WTC11 (cell line): ENCODE data around the gene COX17. TPM values are rescaled to one million over a fixed set of nuclear protein-coding genes. Genes with fewer than 3 reads are reported as not detected.

Experiments
- ATAC-seq: fragments of 200-7000 bp; cut with Tn5 transposase; 2 replicates; pipeline ENCODE4 v1.10.0; 2021; ENCODE audit warnings: mild to moderate bottlenecking, moderate library complexity
- CTCF ChIA-PET: fragments of 300-600 bp; sonication (Branson Sonifier 250); formaldehyde crosslinking; loops from one replicate; lab custom pipeline; 2021; ENCODE audit warnings: antibody characterized with exemption; lab: Charles Lee
- POLR2A ChIA-PET: fragments of 350-600 bp; sonication (Branson Sonifier 250); formaldehyde crosslinking; loops from one replicate; lab custom pipeline; 2021; ENCODE audit warnings: antibody characterized with exemption; lab: Charles Lee
- DNase-seq: peaks from one replicate; pipeline ENCODE4 v3.0.0; 2021; ENCODE audit warnings: low spot score
- H3K27ac Mint-ChIP-seq: 2 replicates; pipeline ENCODE4 v1.8.0; 2021; ENCODE audit warnings: mixed read lengths
- H3K27me3 Mint-ChIP-seq: 2 replicates; pipeline ENCODE4 v1.8.0; 2021; ENCODE audit warnings: low read depth, mild to moderate bottlenecking, moderate library complexity, mixed read lengths
- H3K36me3 Mint-ChIP-seq: 2 replicates; pipeline ENCODE4 v1.8.0; 2021; ENCODE audit warnings: mixed read lengths
- H3K4me1 Mint-ChIP-seq: 2 replicates; pipeline ENCODE4 v1.8.0; 2022; ENCODE audit warnings: mixed read lengths
- H3K4me3 Mint-ChIP-seq: 2 replicates; pipeline ENCODE4 v1.8.0; 2021; ENCODE audit warnings: mild to moderate bottlenecking, moderate library complexity, mixed read lengths
- H3K9me3 Mint-ChIP-seq: 2 replicates; pipeline ENCODE4 v1.8.0; 2021; ENCODE audit warnings: mixed read lengths
- CBFB ChIP-seq: sonication (generic); formaldehyde crosslinking; IDR thresholded peaks from 2 replicates; pipeline ENCODE4 v1.8.1; 2022; ENCODE audit warnings: mild to moderate bottlenecking, low read depth, missing genetic modification reagents
- CTCF ChIP-seq: fragments of 200-600 bp; IDR thresholded peaks from 2 replicates; pipeline ENCODE4 v1.8.0; 2022; ENCODE audit warnings: antibody characterized with exemption
- E2F1 ChIP-seq: sonication (generic); formaldehyde crosslinking; IDR thresholded peaks from 2 replicates; pipeline ENCODE4 v1.8.0; 2022; ENCODE audit warnings: mild to moderate bottlenecking, missing genetic modification reagents
- IRF2 ChIP-seq: sonication (generic); formaldehyde crosslinking; IDR thresholded peaks from 2 replicates; pipeline ENCODE4 v1.8.0; 2022; ENCODE audit warnings: low read depth, missing genetic modification reagents, borderline replicate concordance
- JAZF1 ChIP-seq: fragments of 250-450 bp; sonication (Bioruptor Pico); IDR thresholded peaks from 2 replicates; pipeline ENCODE4 v1.9.0; 2021; ENCODE audit warnings: moderate library complexity, mild to moderate bottlenecking, inconsistent platforms
- NFATC4 ChIP-seq: fragments of 250-450 bp; sonication (Bioruptor Pico); IDR thresholded peaks from 2 replicates; pipeline ENCODE4 v1.9.0; 2021; ENCODE audit warnings: mild to moderate bottlenecking
- NFE2L1 ChIP-seq: sonication (generic); formaldehyde crosslinking; IDR thresholded peaks from 2 replicates; pipeline ENCODE4 v1.8.1; 2023; ENCODE audit warnings: missing genetic modification reagents
- NR3C1 ChIP-seq: sonication (generic); formaldehyde crosslinking; conservative IDR thresholded peaks from 2 replicates; pipeline ENCODE4 v1.8.1; 2023; ENCODE audit warnings: low read depth, mild to moderate bottlenecking, missing genetic modification reagents
- SOX15 ChIP-seq: fragments of 250-450 bp; sonication (Bioruptor Pico); IDR thresholded peaks from 2 replicates; pipeline ENCODE4 v1.9.0; 2021; ENCODE audit warnings: mild to moderate bottlenecking
- STAT6 ChIP-seq: sonication (generic); formaldehyde crosslinking; conservative IDR thresholded peaks from 2 replicates; pipeline ENCODE4 v1.8.1; 2023; ENCODE audit warnings: mild to moderate bottlenecking, low read depth, missing genetic modification reagents, moderate library complexity
- TP53 ChIP-seq: sonication (generic); formaldehyde crosslinking; IDR thresholded peaks from 2 replicates; pipeline ENCODE4 v1.8.1; 2023; ENCODE audit warnings: mild to moderate bottlenecking, missing genetic modification reagents
- USF1 ChIP-seq: sonication (generic); formaldehyde crosslinking; IDR thresholded peaks from 2 replicates; pipeline ENCODE4 v1.8.0; 2022; ENCODE audit warnings: mild to moderate bottlenecking, missing genetic modification reagents
- ZBTB43 ChIP-seq: sonication (generic); formaldehyde crosslinking; IDR thresholded peaks from 2 replicates; pipeline ENCODE4 v1.8.1; 2023; ENCODE audit warnings: mild to moderate bottlenecking, missing genetic modification reagents
- ZMAT4 ChIP-seq: fragments of 250-450 bp; sonication (Bioruptor Pico); IDR thresholded peaks from 2 replicates; pipeline ENCODE4 v1.9.0; 2021; ENCODE audit warnings: mild to moderate bottlenecking
- ZNF121 ChIP-seq: sonication (generic); formaldehyde crosslinking; IDR thresholded peaks from 2 replicates; pipeline ENCODE4 v1.8.0; 2023; ENCODE audit warnings: missing genetic modification reagents
- ZNF138 ChIP-seq: sonication (generic); formaldehyde crosslinking; conservative IDR thresholded peaks from 2 replicates; pipeline ENCODE4 v1.8.1; 2022; ENCODE audit warnings: mild to moderate bottlenecking, moderate library complexity, missing genetic modification reagents
- ZNF396 ChIP-seq: fragments of 250-450 bp; sonication (Bioruptor Pico); IDR thresholded peaks from 2 replicates; pipeline ENCODE4 v1.8.0; 2021; ENCODE audit warnings: mild to moderate bottlenecking, moderate library complexity, borderline replicate concordance
- total RNA-seq: library from RNA; stranded (reverse); gene quantifications from 3 replicates; pipeline ENCODE4 v1.2.3, GENCODE V29; 2021

COX17 gene
- total RNA-seq, 1 experiment from 2014 or later: 56.0 TPM

GRCh38 chr3:119645813-119646212 lies 31.4 kb downstream of the COX17 start:
- TF ChIP-seq SOX15 (CRISPR knock-in tag): no peak
- TF ChIP-seq, all 79 proteins: peak for 0
- ChIA-PET POLR2A (no interaction called here), CTCF (no interaction called here)
- Mint-ChIP-seq H3K27me3 (no peaks in the 10 kb centered on the region), H3K27ac (no peak overlapping the region), H3K4me1 (peaks cover 24% of the 10 kb centered on the region), H3K36me3 (no peaks in the 10 kb centered on the region), H3K9me3 (0 out of 2 replicates have a peak, but pooled peaks cover 3% of the 10 kb centered on the region), H3K4me3 (no peak overlapping the region)
- DNase-seq: no peak
- ATAC-seq: no peak

- TF ChIP-seq NFATC4 (CRISPR knock-in tag): no peak
- no peak for TF ChIP-seq CTCF
- TF ChIP-seq USF1 (CRISPR knock-in tag): no peak
- TF ChIP-seq TP53 (CRISPR knock-in tag): no peak
- H3K27ac Mint-ChIP-seq: no peak overlapping the region
- ATAC-seq (no peak), DNase-seq (no peak)
- POLR2A ChIA-PET: no interaction called here
- CTCF ChIA-PET: no interaction called here
- 0 out of 2 replicates have a peak, but pooled peaks cover 3% of the 10 kb centered on the region for H3K9me3 Mint-ChIP-seq
- H3K27me3 Mint-ChIP-seq: no peaks in the 10 kb centered on the region
- no peak overlapping the region for H3K4me3 Mint-ChIP-seq
- H3K4me1 Mint-ChIP-seq: peaks cover 20% of the 10 kb centered on the region
- no peaks in the 10 kb centered on the region for H3K36me3 Mint-ChIP-seq
Observed at GRCh38 chr3:119644481-119644880, 32.7 kb downstream of the COX17 start.

GRCh38 chr3:119643528-119643927 lies 33.7 kb downstream of the COX17 start:
- ATAC-seq (no peak), DNase-seq (no peak)
- ChIA-PET POLR2A (no interaction called here), CTCF (interaction anchor here (1.5 kb wide), 1 partner anchor 43 kb away, joined by 5 read pairs; no protein-coding TSS in a partner anchor)
- H3K27ac Mint-ChIP-seq: no peak overlapping the region
- no peaks in the 10 kb centered on the region for H3K27me3 Mint-ChIP-seq
- H3K4me3 Mint-ChIP-seq: no peak overlapping the region
- TF ChIP-seq NR3C1 (CRISPR knock-in tag) (no peak), STAT6 (no peak), ZNF121 (CRISPR knock-in tag) (no peak), IRF2 (CRISPR knock-in tag) (no peak), JAZF1 (CRISPR knock-in tag) (no peak), CBFB (CRISPR knock-in tag) (no peak), ZNF396 (CRISPR knock-in tag) (no peak), E2F1 (no peak), ZNF138 (CRISPR knock-in tag) (no peak), NFE2L1 (CRISPR knock-in tag) (no peak), ZBTB43 (CRISPR knock-in tag) (no peak), ZMAT4 (CRISPR knock-in tag) (no peak)
- no peaks in the 10 kb centered on the region for H3K36me3 Mint-ChIP-seq
- peaks cover 17% of the 10 kb centered on the region for H3K4me1 Mint-ChIP-seq
- 0 out of 2 replicates have a peak, but pooled peaks cover 3% of the 10 kb centered on the region for H3K9me3 Mint-ChIP-seq
